ENCODE results near the gene RAB37. TPM values are rescaled to one million over a fixed set of nuclear protein-coding genes. Genes with fewer than 3 reads are reported as not detected.
A peak's percentile ranks its signal among the peaks of the same experiment; 100 is the strongest.

The RAB37 gene
- total and polyA plus RNA-seq, 9 of the 15 experiments (the other 6 are each of a cell fraction or from before 2014, with no cell fraction given): 0.03 to 0.27 (median 0.11) TPM; not detected in 4

DNA sequence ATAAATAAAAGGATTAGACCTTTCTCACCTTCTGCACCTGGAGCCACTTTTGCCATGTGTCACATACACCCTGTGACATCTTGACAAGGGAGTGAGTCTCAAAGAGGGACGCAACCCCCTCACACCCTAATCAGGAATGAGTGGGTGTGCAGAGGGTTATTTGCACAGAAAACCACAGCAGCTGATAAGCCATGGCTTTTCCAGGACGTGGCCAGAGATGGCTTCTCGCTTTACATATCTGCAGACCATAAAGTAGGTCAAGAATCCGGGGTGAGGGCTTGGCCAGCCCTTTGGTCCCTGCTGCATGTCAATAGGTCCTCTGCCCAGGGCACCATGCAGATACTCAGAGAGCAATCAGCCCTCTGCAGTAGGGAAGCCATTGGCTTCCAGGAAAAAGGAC, 21.9 kb upstream of the RAB37 start (continued):
- TF ChIP-seq, protein P1, sequence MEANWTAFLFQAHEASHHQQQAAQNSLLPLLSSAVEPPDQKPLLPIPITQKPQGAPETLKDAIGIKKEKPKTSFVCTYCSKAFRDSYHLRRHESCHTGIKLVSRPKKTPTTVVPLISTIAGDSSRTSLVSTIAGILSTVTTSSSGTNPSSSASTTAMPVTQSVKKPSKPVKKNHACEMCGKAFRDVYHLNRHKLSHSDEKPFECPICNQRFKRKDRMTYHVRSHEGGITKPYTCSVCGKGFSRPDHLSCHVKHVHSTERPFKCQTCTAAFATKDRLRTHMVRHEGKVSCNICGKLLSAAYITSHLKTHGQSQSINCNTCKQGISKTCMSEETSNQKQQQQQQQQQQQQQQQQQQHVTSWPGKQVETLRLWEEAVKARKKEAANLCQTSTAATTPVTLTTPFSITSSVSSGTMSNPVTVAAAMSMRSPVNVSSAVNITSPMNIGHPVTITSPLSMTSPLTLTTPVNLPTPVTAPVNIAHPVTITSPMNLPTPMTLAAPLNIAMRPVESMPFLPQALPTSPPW (CRISPR knock-in tag; IDR thresholded peaks at IDR 0.05): peak; percentile 62
- TF ChIP-seq CBFB (CRISPR knock-in tag; IDR thresholded peaks at IDR 0.05): peak; percentile 86
- peak; percentile 98 to 100 for TF ChIP-seq FOXA3 (CRISPR knock-in tag; conservative IDR thresholded peaks at IDR 0.05 in 1 of 2, IDR thresholded peaks at IDR 0.05 in 1 of 2)
- TF ChIP-seq RUNX1 (IDR thresholded peaks at IDR 0.05; ENCODE audit: low read depth): peak; percentile 91
- TF ChIP-seq MYNN (IDR thresholded peaks at IDR 0.05): no peak
- no peak for TF ChIP-seq MYNN (CRISPR knock-in tag; IDR thresholded peaks at IDR 0.05)
- TF ChIP-seq, protein P2, sequence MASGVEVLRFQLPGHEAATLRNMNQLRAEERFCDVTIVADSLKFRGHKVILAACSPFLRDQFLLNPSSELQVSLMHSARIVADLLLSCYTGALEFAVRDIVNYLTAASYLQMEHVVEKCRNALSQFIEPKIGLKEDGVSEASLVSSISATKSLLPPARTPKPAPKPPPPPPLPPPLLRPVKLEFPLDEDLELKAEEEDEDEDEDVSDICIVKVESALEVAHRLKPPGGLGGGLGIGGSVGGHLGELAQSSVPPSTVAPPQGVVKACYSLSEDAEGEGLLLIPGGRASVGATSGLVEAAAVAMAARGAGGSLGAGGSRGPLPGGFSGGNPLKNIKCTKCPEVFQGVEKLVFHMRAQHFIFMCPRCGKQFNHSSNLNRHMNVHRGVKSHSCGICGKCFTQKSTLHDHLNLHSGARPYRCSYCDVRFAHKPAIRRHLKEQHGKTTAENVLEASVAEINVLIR (CRISPR knock-in tag; IDR thresholded peaks at IDR 0.05): 0 out of 2 replicates have a peak, but pooled peaks have one; percentile 34
- peak; percentile 32; the same call in 1 of the 2 replicates for TF ChIP-seq SMARCC2 (IDR thresholded peaks at IDR 0.05; ENCODE audit: low read depth)
- TF ChIP-seq ELF4 (CRISPR knock-in tag; IDR thresholded peaks at IDR 0.05): no peak
- TF ChIP-seq SOX6 (IDR thresholded peaks at IDR 0.05): peak; percentile 84
- peak; percentile 86 for TF ChIP-seq CBFA2T2 (conservative IDR thresholded peaks at IDR 0.05)
- TF ChIP-seq SMAD4 (CRISPR knock-in tag; conservative IDR thresholded peaks at IDR 0.05): peak; percentile 83
- TF ChIP-seq ZNF175 (CRISPR knock-in tag; IDR thresholded peaks at IDR 0.05; ENCODE audit: low read depth): 0 out of 2 replicates have a peak, but pooled peaks have one; percentile 59
- no peak for TF ChIP-seq FUS (optimal IDR thresholded peaks at IDR 0.05; ENCODE audit: low read depth, low read length)
- TF ChIP-seq ELF2 (CRISPR knock-in tag; IDR thresholded peaks at IDR 0.05): no peak
- TF ChIP-seq ARID1B (IDR thresholded peaks at IDR 0.05): peak; percentile 84
- TF ChIP-seq, protein P3, sequence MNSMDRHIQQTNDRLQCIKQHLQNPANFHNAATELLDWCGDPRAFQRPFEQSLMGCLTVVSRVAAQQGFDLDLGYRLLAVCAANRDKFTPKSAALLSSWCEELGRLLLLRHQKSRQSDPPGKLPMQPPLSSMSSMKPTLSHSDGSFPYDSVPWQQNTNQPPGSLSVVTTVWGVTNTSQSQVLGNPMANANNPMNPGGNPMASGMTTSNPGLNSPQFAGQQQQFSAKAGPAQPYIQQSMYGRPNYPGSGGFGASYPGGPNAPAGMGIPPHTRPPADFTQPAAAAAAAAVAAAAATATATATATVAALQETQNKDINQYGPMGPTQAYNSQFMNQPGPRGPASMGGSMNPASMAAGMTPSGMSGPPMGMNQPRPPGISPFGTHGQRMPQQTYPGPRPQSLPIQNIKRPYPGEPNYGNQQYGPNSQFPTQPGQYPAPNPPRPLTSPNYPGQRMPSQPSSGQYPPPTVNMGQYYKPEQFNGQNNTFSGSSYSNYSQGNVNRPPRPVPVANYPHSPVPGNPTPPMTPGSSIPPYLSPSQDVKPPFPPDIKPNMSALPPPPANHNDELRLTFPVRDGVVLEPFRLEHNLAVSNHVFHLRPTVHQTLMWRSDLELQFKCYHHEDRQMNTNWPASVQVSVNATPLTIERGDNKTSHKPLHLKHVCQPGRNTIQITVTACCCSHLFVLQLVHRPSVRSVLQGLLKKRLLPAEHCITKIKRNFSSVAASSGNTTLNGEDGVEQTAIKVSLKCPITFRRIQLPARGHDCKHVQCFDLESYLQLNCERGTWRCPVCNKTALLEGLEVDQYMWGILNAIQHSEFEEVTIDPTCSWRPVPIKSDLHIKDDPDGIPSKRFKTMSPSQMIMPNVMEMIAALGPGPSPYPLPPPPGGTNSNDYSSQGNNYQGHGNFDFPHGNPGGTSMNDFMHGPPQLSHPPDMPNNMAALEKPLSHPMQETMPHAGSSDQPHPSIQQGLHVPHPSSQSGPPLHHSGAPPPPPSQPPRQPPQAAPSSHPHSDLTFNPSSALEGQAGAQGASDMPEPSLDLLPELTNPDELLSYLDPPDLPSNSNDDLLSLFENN (IDR thresholded peaks at IDR 0.05; ENCODE audit: low read depth in 2 of 2, low read length in 2 of 2): 0 out of 4 replicates have a peak, but pooled peaks of 1 of the 2 experiments have one; percentile 53
- TF ChIP-seq, protein P4, sequence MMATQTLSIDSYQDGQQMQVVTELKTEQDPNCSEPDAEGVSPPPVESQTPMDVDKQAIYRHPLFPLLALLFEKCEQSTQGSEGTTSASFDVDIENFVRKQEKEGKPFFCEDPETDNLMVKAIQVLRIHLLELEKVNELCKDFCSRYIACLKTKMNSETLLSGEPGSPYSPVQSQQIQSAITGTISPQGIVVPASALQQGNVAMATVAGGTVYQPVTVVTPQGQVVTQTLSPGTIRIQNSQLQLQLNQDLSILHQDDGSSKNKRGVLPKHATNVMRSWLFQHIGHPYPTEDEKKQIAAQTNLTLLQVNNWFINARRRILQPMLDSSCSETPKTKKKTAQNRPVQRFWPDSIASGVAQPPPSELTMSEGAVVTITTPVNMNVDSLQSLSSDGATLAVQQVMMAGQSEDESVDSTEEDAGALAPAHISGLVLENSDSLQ (IDR thresholded peaks at IDR 0.05): peak; percentile 68
- TF ChIP-seq TEAD1 (CRISPR knock-in tag; IDR thresholded peaks at IDR 0.05): peak; percentile 82 to 98; a peak in 3 of 4 replicates

Data from K562 (cell line).